Gastroesophageal sphincter (tissue), 3 donors: ENCODE results near the gene DNASE2B.

Experiments used
- EP300 ChIP-seq: sonication (generic); formaldehyde crosslinking; IDR thresholded peaks from one replicate; pipeline ENCODE4 v1.6.1; 2017; ENCODE audit warnings: antibody characterized with exemption, mild to moderate bottlenecking
- TF ChIP-seq, protein P1 (sequence below), 4 experiments: fragments of 200-600 bp in 2 of 4; fragments of 450-650 bp in 2 of 4; sonication (generic) in 1 of 4; IDR thresholded peaks; one replicate each; pipeline ENCODE4 v1.5.1; 2017 to 2019; ENCODE audit warnings: antibody characterized with exemption in 4 of 4, mild to moderate bottlenecking in 2 of 4, moderate library complexity in 2 of 4

DNA sequence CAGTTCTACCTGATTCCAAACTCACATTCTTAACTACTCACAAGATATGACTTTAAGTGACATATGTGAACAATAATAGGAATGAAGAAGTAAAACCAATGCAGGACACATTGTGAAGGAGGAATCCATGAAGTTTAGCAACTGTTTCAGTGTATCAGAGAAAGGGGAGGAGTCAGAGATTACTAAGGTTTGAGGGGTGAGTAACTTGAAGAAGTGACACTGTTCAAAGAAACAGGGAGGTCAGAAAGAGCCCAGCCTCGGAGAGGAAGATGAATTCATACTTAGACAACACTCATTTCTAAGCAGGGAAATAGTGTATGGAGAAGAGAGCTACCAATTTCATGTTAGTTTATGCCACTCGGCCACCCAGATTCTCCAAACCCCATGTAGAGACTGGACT is 52.6 kb downstream of the DNASE2B start:
- TF ChIP-seq, protein P1, sequence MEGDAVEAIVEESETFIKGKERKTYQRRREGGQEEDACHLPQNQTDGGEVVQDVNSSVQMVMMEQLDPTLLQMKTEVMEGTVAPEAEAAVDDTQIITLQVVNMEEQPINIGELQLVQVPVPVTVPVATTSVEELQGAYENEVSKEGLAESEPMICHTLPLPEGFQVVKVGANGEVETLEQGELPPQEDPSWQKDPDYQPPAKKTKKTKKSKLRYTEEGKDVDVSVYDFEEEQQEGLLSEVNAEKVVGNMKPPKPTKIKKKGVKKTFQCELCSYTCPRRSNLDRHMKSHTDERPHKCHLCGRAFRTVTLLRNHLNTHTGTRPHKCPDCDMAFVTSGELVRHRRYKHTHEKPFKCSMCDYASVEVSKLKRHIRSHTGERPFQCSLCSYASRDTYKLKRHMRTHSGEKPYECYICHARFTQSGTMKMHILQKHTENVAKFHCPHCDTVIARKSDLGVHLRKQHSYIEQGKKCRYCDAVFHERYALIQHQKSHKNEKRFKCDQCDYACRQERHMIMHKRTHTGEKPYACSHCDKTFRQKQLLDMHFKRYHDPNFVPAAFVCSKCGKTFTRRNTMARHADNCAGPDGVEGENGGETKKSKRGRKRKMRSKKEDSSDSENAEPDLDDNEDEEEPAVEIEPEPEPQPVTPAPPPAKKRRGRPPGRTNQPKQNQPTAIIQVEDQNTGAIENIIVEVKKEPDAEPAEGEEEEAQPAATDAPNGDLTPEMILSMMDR (IDR thresholded peaks at IDR 0.05), result no peak
- no peak for TF ChIP-seq EP300
